Astrocyte (in vitro differentiated cells and primary cell): Measurements from ENCODE around the gene EYS. TPM values are rescaled to one million over a fixed set of nuclear protein-coding genes. Genes with fewer than 3 reads are reported as not detected.
"Not testable (repeated sequence)": the region's sequence is repeated elsewhere in the genome, so short reads cannot be mapped to it uniquely, and the experiment has no call there.

ENCODE experiments used
- DNase-seq: peaks from one replicate; pipeline ENCODE4 v3.0.0-alpha.2; 2010; ENCODE audit warnings: low read depth
- FAIRE-seq: peaks from 2 replicates; lab custom pipeline; 2011; peaks lifted over from hg19 to GRCh38; lab: Jason Lieb, UNC
- H2AFZ ChIP-seq: 2 replicates; pipeline ENCODE4 v1.6.0; 2012; ENCODE audit warnings: low read depth, low read length, inconsistent platforms
- H3K27ac ChIP-seq: 2 replicates; pipeline ENCODE4 v1.5.1; 2011; ENCODE audit warnings: low read depth, low read length, inconsistent platforms
- H3K27me3 ChIP-seq: 2 replicates; pipeline ENCODE4 v1.6.0; 2011; ENCODE audit warnings: low read length, inconsistent platforms; ENCODE audit not compliant: insufficient read depth
- H3K36me3 ChIP-seq: 2 replicates; pipeline ENCODE4 v1.5.1; 2011; ENCODE audit warnings: low read length, inconsistent platforms; ENCODE audit not compliant: insufficient read depth
- H3K4me1 ChIP-seq: 2 replicates; pipeline ENCODE4 v1.5.1; 2011; ENCODE audit warnings: low read length, inconsistent platforms; ENCODE audit not compliant: insufficient read depth
- H3K4me2 ChIP-seq: 2 replicates; pipeline ENCODE4 v1.6.0; 2012; ENCODE audit warnings: low read length, inconsistent platforms
- H3K4me3 ChIP-seq: 2 replicates; pipeline ENCODE4 v1.5.1; 2011; ENCODE audit warnings: low read depth, mild to moderate bottlenecking, low read length, inconsistent platforms; ENCODE audit not compliant: insufficient read depth
- H3K79me2 ChIP-seq: 2 replicates; pipeline ENCODE4 v1.6.0; 2012; ENCODE audit warnings: mild to moderate bottlenecking, low read length, inconsistent platforms; ENCODE audit not compliant: insufficient read depth
- H3K9ac ChIP-seq: 2 replicates; pipeline ENCODE4 v1.6.0; 2012; ENCODE audit warnings: mild to moderate bottlenecking, low read length, inconsistent platforms
- H3K9me3 ChIP-seq: 2 replicates; pipeline ENCODE4 v1.5.1; 2012; ENCODE audit warnings: low read depth, mild to moderate bottlenecking, low read length, inconsistent platforms; ENCODE audit not compliant: insufficient read depth
- H4K20me1 ChIP-seq: 2 replicates; pipeline ENCODE4 v1.6.0; 2012; ENCODE audit warnings: low read length, inconsistent platforms; ENCODE audit not compliant: insufficient read depth
- H3K27ac Mint-ChIP-seq: one replicate; pipeline ENCODE4 v1.8.0; 2021; ENCODE audit warnings: mild to moderate bottlenecking, mixed read lengths; ENCODE audit not compliant: unreplicated experiment
- H3K27me3 Mint-ChIP-seq: one replicate; pipeline ENCODE4 v1.8.0; 2021; ENCODE audit warnings: low read depth, mixed read lengths; ENCODE audit not compliant: unreplicated experiment
- H3K36me3 Mint-ChIP-seq: one replicate; pipeline ENCODE4 v1.8.0; 2021; ENCODE audit warnings: low read depth, mixed read lengths; ENCODE audit not compliant: unreplicated experiment
- H3K4me1 Mint-ChIP-seq: one replicate; pipeline ENCODE4 v1.8.0; 2021; ENCODE audit warnings: low read depth, mixed read lengths; ENCODE audit not compliant: unreplicated experiment
- H3K4me3 Mint-ChIP-seq: one replicate; pipeline ENCODE4 v1.8.0; 2021; ENCODE audit warnings: mild to moderate bottlenecking, moderate library complexity, mixed read lengths; ENCODE audit not compliant: unreplicated experiment
- H3K9me3 Mint-ChIP-seq: one replicate; pipeline ENCODE4 v1.8.0; 2021; ENCODE audit warnings: mild to moderate bottlenecking, mixed read lengths; ENCODE audit not compliant: unreplicated experiment
- EZH2 ChIP-seq: IDR thresholded peaks from 2 replicates; pipeline ENCODE4 v1.6.1; 2012; ENCODE audit warnings: mild to moderate bottlenecking, low read length, inconsistent platforms; ENCODE audit not compliant: insufficient read depth
- total RNA-seq: library from RNA; stranded (reverse); gene quantifications from 2 replicates; pipeline ENCODE4 v1.2.1, GENCODE V29; 2021
- TF ChIP-seq, protein P1 (sequence below): IDR thresholded peaks from 2 replicates; pipeline ENCODE4 v1.5.1; 2011; ENCODE audit warnings: low read depth, mild to moderate bottlenecking, inconsistent platforms, low read length, moderate library complexity; ENCODE audit not compliant: insufficient read depth

The EYS gene
- total RNA-seq, 1 donor from 2014 or later: 0.16 TPM

DNA sequence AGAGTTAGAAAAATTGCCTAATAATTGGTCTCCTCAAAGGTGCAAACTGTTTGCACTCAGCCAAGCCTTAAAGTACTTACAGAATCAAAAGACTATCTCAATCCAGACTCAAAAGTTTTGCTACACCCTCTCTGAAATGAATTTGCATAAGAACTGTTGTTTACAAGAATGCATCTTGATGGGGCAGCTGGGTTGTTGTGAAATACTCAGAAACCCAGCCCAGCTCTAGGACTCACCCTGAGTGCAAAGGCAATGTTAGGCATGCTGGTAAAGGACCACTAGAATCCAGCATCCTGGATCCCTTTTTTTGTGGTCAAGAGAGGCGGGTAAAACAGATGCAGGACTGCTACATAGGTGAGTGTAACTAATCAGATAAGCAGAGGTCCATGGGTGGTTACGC is 700.2 kb downstream of the EYS start:
- no peak for DNase-seq
- H3K9me3 ChIP-seq: no peaks in the 10 kb centered on the region
- no peak overlapping the region for H3K27ac Mint-ChIP-seq
- no peak for FAIRE-seq
- no peaks in the 10 kb centered on the region for H3K4me1 Mint-ChIP-seq
- no peaks in the 10 kb centered on the region for H3K27me3 ChIP-seq
- H4K20me1 ChIP-seq: no peaks in the 10 kb centered on the region
- no peaks in the 10 kb centered on the region for H3K4me1 ChIP-seq
- H3K4me2 ChIP-seq: no peak overlapping the region
- H3K9me3 Mint-ChIP-seq: peaks cover 6% of the 10 kb centered on the region
- H3K36me3 ChIP-seq: no peaks in the 10 kb centered on the region
- no peak overlapping the region for H3K4me3 Mint-ChIP-seq
- no peaks in the 10 kb centered on the region for H3K27me3 Mint-ChIP-seq
- H3K36me3 Mint-ChIP-seq: no peaks in the 10 kb centered on the region
- no peaks in the 10 kb centered on the region for H3K79me2 ChIP-seq
- no peak overlapping the region for H3K4me3 ChIP-seq
- H3K9ac ChIP-seq: no peak overlapping the region
- TF ChIP-seq EZH2: no peak
- TF ChIP-seq, protein P1, sequence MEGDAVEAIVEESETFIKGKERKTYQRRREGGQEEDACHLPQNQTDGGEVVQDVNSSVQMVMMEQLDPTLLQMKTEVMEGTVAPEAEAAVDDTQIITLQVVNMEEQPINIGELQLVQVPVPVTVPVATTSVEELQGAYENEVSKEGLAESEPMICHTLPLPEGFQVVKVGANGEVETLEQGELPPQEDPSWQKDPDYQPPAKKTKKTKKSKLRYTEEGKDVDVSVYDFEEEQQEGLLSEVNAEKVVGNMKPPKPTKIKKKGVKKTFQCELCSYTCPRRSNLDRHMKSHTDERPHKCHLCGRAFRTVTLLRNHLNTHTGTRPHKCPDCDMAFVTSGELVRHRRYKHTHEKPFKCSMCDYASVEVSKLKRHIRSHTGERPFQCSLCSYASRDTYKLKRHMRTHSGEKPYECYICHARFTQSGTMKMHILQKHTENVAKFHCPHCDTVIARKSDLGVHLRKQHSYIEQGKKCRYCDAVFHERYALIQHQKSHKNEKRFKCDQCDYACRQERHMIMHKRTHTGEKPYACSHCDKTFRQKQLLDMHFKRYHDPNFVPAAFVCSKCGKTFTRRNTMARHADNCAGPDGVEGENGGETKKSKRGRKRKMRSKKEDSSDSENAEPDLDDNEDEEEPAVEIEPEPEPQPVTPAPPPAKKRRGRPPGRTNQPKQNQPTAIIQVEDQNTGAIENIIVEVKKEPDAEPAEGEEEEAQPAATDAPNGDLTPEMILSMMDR: no peak
- no peak overlapping the region for H3K27ac ChIP-seq
- H2AFZ ChIP-seq: no peak overlapping the region

- Histone ChIP-seq H3K9me3 (peaks cover 3% of the 10 kb centered on the region), H3K79me2 (no peaks in the 10 kb centered on the region), H3K27me3 (no peaks in the 10 kb centered on the region), H3K27ac (no peak overlapping the region), H4K20me1 (no peaks in the 10 kb centered on the region), H3K36me3 (no peaks in the 10 kb centered on the region), H3K4me3 (no peak overlapping the region), H3K4me2 (no peak overlapping the region), H2AFZ (no peak overlapping the region), H3K9ac (no peak overlapping the region), H3K4me1 (no peaks in the 10 kb centered on the region)
- Mint-ChIP-seq H3K9me3 (peaks cover 6% of the 10 kb centered on the region), H3K27ac (no peak overlapping the region), H3K27me3 (no peaks in the 10 kb centered on the region), H3K4me1 (no peaks in the 10 kb centered on the region), H3K36me3 (no peaks in the 10 kb centered on the region), H3K4me3 (no peak overlapping the region)
- FAIRE-seq (no peak), DNase-seq (no peak)
- no peak for TF ChIP-seq EZH2
- TF ChIP-seq, protein P1: no peak
Observed at GRCh38 chr6:65004283-65004682, 702.7 kb downstream of the EYS start.

DNA sequence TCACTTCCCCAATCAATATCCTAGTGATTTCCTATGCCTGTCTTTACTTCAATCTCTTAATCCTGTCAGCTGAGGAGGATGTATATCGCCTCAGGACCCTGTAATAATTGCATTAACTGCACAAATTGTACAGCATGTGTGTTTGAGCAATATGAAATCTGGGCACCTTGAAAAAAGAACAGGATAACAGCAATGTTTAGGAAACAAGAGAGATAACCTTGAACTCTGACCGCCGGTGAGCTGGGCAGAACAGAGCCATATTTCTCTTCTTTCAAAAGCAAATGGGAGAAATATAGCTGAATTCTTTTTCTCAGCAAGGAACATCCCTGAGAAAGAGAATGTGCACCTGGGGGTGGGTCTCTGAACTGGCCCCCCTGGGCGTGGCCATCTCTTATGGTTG is 704.1 kb downstream of the EYS start:
- H3K4me3 Mint-ChIP-seq, H3K4me3 ChIP-seq, H3K9me3 ChIP-seq, DNase-seq, H3K4me1 Mint-ChIP-seq, H2AFZ ChIP-seq, H3K27ac ChIP-seq, H3K36me3 ChIP-seq, FAIRE-seq, H3K9ac ChIP-seq, H3K9me3 Mint-ChIP-seq, H3K27ac Mint-ChIP-seq, H3K4me2 ChIP-seq, H3K27me3 ChIP-seq, H3K4me1 ChIP-seq, H3K36me3 Mint-ChIP-seq, H4K20me1 ChIP-seq, H3K27me3 Mint-ChIP-seq, H3K79me2 ChIP-seq: not testable (repeated sequence)
